GM23338 (cell line): ENCODE measurements around the gene NTRK3. TPM values are rescaled to one million over a fixed set of nuclear protein-coding genes. Genes with fewer than 3 reads are reported as not detected.

ENCODE experiments used
- ATAC-seq: fragments of 200-7000 bp; cut with Tn5 transposase; 3 replicates; pipeline ENCODE4 v1.9.1; 2020
- DNase-seq: peaks from one replicate; pipeline ENCODE4 v3.0.0-alpha.2; 2015; ENCODE audit warnings: low spot score
- H2AFZ ChIP-seq: fragments of 200-600 bp; sonication (generic); 2 replicates; pipeline ENCODE4 v1.8.0; 2016; ENCODE audit warnings: antibody characterized with exemption, mild to moderate bottlenecking, moderate library complexity
- H3F3A ChIP-seq: fragments of 200-600 bp; sonication (generic); replicated peaks from 2 replicates; pipeline ENCODE4 v1.8.0; 2017; ENCODE audit warnings: antibody characterized with exemption, mixed run types, low read depth
- H3K27ac ChIP-seq: fragments of 200-600 bp; sonication (generic); 2 replicates; pipeline ENCODE4 v1.6.1; 2016; ENCODE audit warnings: low read depth
- H3K27me3 ChIP-seq: fragments of 200-600 bp; sonication (generic); 2 replicates; pipeline ENCODE4 v1.8.0; 2016; ENCODE audit warnings: mild to moderate bottlenecking, mixed run types, moderate library complexity; ENCODE audit not compliant: insufficient read depth
- H3K36me3 ChIP-seq: fragments of 200-600 bp; sonication (generic); 2 replicates; pipeline ENCODE4 v1.8.0; 2016; ENCODE audit warnings: mild to moderate bottlenecking; ENCODE audit not compliant: insufficient read depth
- H3K4me1 ChIP-seq: fragments of 200-600 bp; sonication (generic); 2 replicates; pipeline ENCODE4 v1.8.0; 2016; ENCODE audit warnings: mild to moderate bottlenecking, moderate library complexity; ENCODE audit not compliant: insufficient read depth
- H3K4me2 ChIP-seq: fragments of 200-600 bp; sonication (generic); 2 replicates; pipeline ENCODE4 v1.7.1; 2017; ENCODE audit warnings: mixed run types
- H3K4me3 ChIP-seq: fragments of 200-600 bp; sonication (generic); 2 replicates; pipeline ENCODE4 v1.6.1; 2016; ENCODE audit warnings: mixed run types
- H3K79me2 ChIP-seq: fragments of 200-600 bp; sonication (generic); replicated peaks from 2 replicates; pipeline ENCODE4 v1.8.0; 2017; ENCODE audit warnings: mild to moderate bottlenecking; ENCODE audit not compliant: insufficient read depth
- H3K9me2 ChIP-seq: fragments of 200-600 bp; sonication (generic); 2 replicates; pipeline ENCODE4 v1.8.0; 2017; ENCODE audit not compliant: insufficient read depth
- H4K20me1 ChIP-seq: fragments of 200-600 bp; sonication (generic); replicated peaks from 2 replicates; pipeline ENCODE4 v1.8.0; 2017; ENCODE audit warnings: mild to moderate bottlenecking; ENCODE audit not compliant: insufficient read depth
- H3K27ac Mint-ChIP-seq: 2 replicates; pipeline ENCODE4 v1.8.0; 2020; ENCODE audit warnings: inconsistent platforms, mild to moderate bottlenecking, moderate library complexity, mixed read lengths
- H3K27me3 Mint-ChIP-seq: 3 replicates; pipeline ENCODE4 v1.8.0; 2022; ENCODE audit warnings: low read depth, mild to moderate bottlenecking, moderate library complexity, mixed read lengths, inconsistent platforms; ENCODE audit not compliant: insufficient read depth, poor library complexity
- H3K36me3 Mint-ChIP-seq: 3 replicates; pipeline ENCODE4 v1.8.0; 2021; ENCODE audit warnings: low read depth, mild to moderate bottlenecking, inconsistent platforms, moderate library complexity, mixed read lengths
- H3K4me1 Mint-ChIP-seq: 3 replicates; pipeline ENCODE4 v1.8.0; 2020; ENCODE audit warnings: mild to moderate bottlenecking, inconsistent platforms, mixed read lengths
- H3K4me3 Mint-ChIP-seq: 3 replicates; pipeline ENCODE4 v1.8.0; 2021; ENCODE audit warnings: moderate library complexity, mild to moderate bottlenecking, inconsistent platforms, mixed read lengths
- H3K9me3 Mint-ChIP-seq: 3 replicates; pipeline ENCODE4 v1.8.0; 2020; ENCODE audit warnings: moderate library complexity, mild to moderate bottlenecking, inconsistent platforms, mixed read lengths
- CTCF ChIP-seq, 2 experiments: fragments of 200-600 bp in 1 of 2; sonication (generic) in 1 of 2; conservative IDR thresholded peaks; 2 replicates each; pipeline versions ENCODE4 v1.5.1 to v1.6.1; 2016 to 2017; ENCODE audit warnings: antibody characterized with exemption in 2 of 2, low read depth in 2 of 2, mild to moderate bottlenecking in 2 of 2, moderate library complexity in 1 of 2
- ETS1 ChIP-seq: IDR thresholded peaks from 2 replicates; pipeline ENCODE4 v1.6.1; 2016; ENCODE audit warnings: antibody characterized with exemption
- STAT1 ChIP-seq: IDR thresholded peaks from one replicate; pipeline ENCODE4 v1.6.1; 2016; ENCODE audit warnings: antibody characterized with exemption; ENCODE audit not compliant: unreplicated experiment
- ZNF114 ChIP-seq: fragments of 250-450 bp; sonication (Bioruptor Pico); IDR thresholded peaks from 2 replicates; pipeline ENCODE4 v1.5.0; 2020; ENCODE audit warnings: mild to moderate bottlenecking, moderate library complexity
- ZNF462 ChIP-seq: fragments of 250-450 bp; sonication (Bioruptor Pico); IDR thresholded peaks from 2 replicates; pipeline ENCODE4 v1.5.0; 2020; ENCODE audit warnings: mild to moderate bottlenecking, moderate library complexity
- polyA plus RNA-seq: library from polyadenylated mRNA; unstranded; fragments of >200 nt; fragmentation: Nextera tagmentation; extraction: Ambion mirVana; gene quantifications from 2 replicates; pipeline ENCODE4 v1.2.1, GENCODE V29; 2016
- total RNA-seq: library from RNA; depleted of rRNA; stranded (reverse); fragments of >200 nt; shearing (Covaris generic); gene quantifications from 2 replicates; pipeline ENCODE4 v1.2.3, GENCODE V29; 2014

Gene NTRK3
- total and polyA plus RNA-seq, 2 experiments from 2014 or later: 3.1 to 5.3 TPM

- no peak overlapping the region for H3K4me2 ChIP-seq
Measured at GRCh38 chr15:88029696-88030095, 226.8 kb downstream of the NTRK3 start.

More at GRCh38 chr15:88029696-88030095, 226.8 kb downstream of the NTRK3 start:
- DNase-seq (no peak), ATAC-seq (no peak)
- Histone ChIP-seq H3K9me2 (0 out of 2 replicates have a peak, but pooled peaks cover 23% of the 10 kb centered on the region), H3F3A (no peaks in the 10 kb centered on the region), H3K27ac (no peak overlapping the region), H3K4me1 (peaks cover 13% of the 10 kb centered on the region), H2AFZ (no peak overlapping the region), H3K36me3 (no peaks in the 10 kb centered on the region), H3K79me2 (no peaks in the 10 kb centered on the region), H4K20me1 (no peaks in the 10 kb centered on the region), H3K27me3 (no peaks in the 10 kb centered on the region), H3K4me3 (no peak overlapping the region)
- H3K4me3 Mint-ChIP-seq: no peak overlapping the region
- peaks cover 3% of the 10 kb centered on the region for H3K27me3 Mint-ChIP-seq
- peaks cover 24% of the 10 kb centered on the region for H3K4me1 Mint-ChIP-seq
- H3K36me3 Mint-ChIP-seq: peaks cover 16% of the 10 kb centered on the region; the same call in 2 of the 3 replicates
- no peak for TF ChIP-seq STAT1
- TF ChIP-seq ETS1: no peak
- no peak for TF ChIP-seq ZNF462 (CRISPR knock-in tag)
- TF ChIP-seq CTCF (conservative IDR thresholded peaks at IDR 0.05; ENCODE audit: low read depth in 2 of 2): no peak
- no peak for TF ChIP-seq ZNF114 (CRISPR knock-in tag)
- H3K27ac Mint-ChIP-seq: no peak overlapping the region
- no peaks in the 10 kb centered on the region for H3K9me3 Mint-ChIP-seq
